H1 (cell line): ENCODE data around the gene TMEM151A.

Source experiments
- CBX5 ChIP-seq: fragments of 300-800, 300-1000 bp; sonication (generic); IDR thresholded peaks from 2 replicates; pipeline ENCODE4 v1.7.1; 2016; ENCODE audit warnings: antibody characterized with exemption, low read length, low read depth
- EZH2 ChIP-seq: fragments of 200-600 bp; sonication (generic); IDR thresholded peaks from 2 replicates; pipeline ENCODE4 v1.7.1; 2012; ENCODE audit warnings: low read depth, mild to moderate bottlenecking, moderate library complexity, low read length, inconsistent platforms; ENCODE audit not compliant: severe bottlenecking
- POLR2AphosphoS5 ChIP-seq: IDR thresholded peaks from 2 replicates; pipeline ENCODE4 v1.6.1; 2011; ENCODE audit warnings: low read depth, low read length
- RAD21 ChIP-seq, 2 experiments: IDR thresholded peaks in 1 of 2; conservative IDR thresholded peaks in 1 of 2; 2 replicates each; pipeline ENCODE4 v1.6.1; 2011; ENCODE audit warnings: low read depth in 2 of 2, low read length in 2 of 2, improper control_type of control experiment in 1 of 2, inconsistent platforms in 1 of 2, mild to moderate bottlenecking in 1 of 2, moderate library complexity in 1 of 2
- SIN3A ChIP-seq, 2 experiments: IDR thresholded peaks in 1 of 2; conservative IDR thresholded peaks in 1 of 2; 2 replicates each; pipeline ENCODE4 v1.6.1; 2011 to 2012; ENCODE audit warnings: low read length in 2 of 2, improper control_type of control experiment in 1 of 2, low read depth in 1 of 2, mild to moderate bottlenecking in 1 of 2
- SP1 ChIP-seq: IDR thresholded peaks from 2 replicates; pipeline ENCODE4 v1.6.1; 2011; ENCODE audit warnings: low read depth, low read length
- TAF1 ChIP-seq: IDR thresholded peaks from 2 replicates; pipeline ENCODE4 v1.6.1; 2011; ENCODE audit warnings: mild to moderate bottlenecking, low read depth, low read length
- YY1 ChIP-seq: IDR thresholded peaks from 2 replicates; pipeline ENCODE4 v1.6.1; 2011; ENCODE audit warnings: low read depth, mild to moderate bottlenecking, low read length
- ZNF274 ChIP-seq: IDR thresholded peaks from 2 replicates; pipeline ENCODE4 v1.7.0; 2012; ENCODE audit warnings: low read length, borderline replicate concordance; ENCODE audit errors: extremely low read depth
- TF ChIP-seq, protein P1 (sequence below), 3 experiments: IDR thresholded peaks; 1 replicate in 2 of 3; 2 replicates in 1 of 3; pipeline versions ENCODE4 v1.5.1 to v1.6.1; 2011; ENCODE audit warnings: low read length in 3 of 3, mild to moderate bottlenecking in 3 of 3, inconsistent platforms in 2 of 3, low read depth in 1 of 3, moderate library complexity in 1 of 3; ENCODE audit not compliant: insufficient read depth in 1 of 3; ENCODE audit errors: control extremely low read depth in 1 of 3
- TF ChIP-seq, protein P2 (sequence below): IDR thresholded peaks from 2 replicates; pipeline ENCODE4 v1.6.1; 2011; ENCODE audit warnings: low read length, improper control_type of control experiment
- TF ChIP-seq, protein P3 (sequence below): fragments of 300-600 bp; sonication (generic); IDR thresholded peaks from 2 replicates; pipeline ENCODE4 v1.7.1; 2012; ENCODE audit warnings: low read length, moderate library complexity, mild to moderate bottlenecking, inconsistent platforms; ENCODE audit not compliant: insufficient replicate concordance

DNA sequence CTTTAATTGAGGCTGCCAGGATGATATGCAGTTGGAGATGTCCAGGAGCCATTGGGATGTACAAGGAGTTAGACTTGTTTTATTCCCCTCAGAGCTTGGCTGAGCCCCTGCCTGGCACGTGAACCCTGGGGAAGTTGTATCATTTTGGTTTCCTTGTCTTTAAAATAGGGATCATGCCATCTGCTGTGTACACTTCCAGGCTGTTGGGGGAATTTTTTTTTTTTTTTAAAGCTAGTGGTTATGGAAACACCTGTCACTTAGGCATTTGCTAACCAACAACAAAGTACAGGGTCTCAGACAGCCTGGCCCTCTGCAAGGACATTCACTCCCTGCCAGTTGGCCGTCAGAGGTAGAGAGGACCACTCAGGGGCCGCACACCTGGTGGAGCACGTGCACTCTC, 31.7 kb upstream of the TMEM151A start:
- TF ChIP-seq TAF1: no peak
- TF ChIP-seq, protein P1, sequence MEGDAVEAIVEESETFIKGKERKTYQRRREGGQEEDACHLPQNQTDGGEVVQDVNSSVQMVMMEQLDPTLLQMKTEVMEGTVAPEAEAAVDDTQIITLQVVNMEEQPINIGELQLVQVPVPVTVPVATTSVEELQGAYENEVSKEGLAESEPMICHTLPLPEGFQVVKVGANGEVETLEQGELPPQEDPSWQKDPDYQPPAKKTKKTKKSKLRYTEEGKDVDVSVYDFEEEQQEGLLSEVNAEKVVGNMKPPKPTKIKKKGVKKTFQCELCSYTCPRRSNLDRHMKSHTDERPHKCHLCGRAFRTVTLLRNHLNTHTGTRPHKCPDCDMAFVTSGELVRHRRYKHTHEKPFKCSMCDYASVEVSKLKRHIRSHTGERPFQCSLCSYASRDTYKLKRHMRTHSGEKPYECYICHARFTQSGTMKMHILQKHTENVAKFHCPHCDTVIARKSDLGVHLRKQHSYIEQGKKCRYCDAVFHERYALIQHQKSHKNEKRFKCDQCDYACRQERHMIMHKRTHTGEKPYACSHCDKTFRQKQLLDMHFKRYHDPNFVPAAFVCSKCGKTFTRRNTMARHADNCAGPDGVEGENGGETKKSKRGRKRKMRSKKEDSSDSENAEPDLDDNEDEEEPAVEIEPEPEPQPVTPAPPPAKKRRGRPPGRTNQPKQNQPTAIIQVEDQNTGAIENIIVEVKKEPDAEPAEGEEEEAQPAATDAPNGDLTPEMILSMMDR (IDR thresholded peaks at IDR 0.05; ENCODE audit: control extremely low read depth in 1 of 3, insufficient read depth in 1 of 3, low read depth in 1 of 3, low read length in 3 of 3): no peak
- no peak for TF ChIP-seq POLR2AphosphoS5
- no peak for TF ChIP-seq EZH2
- TF ChIP-seq YY1: no peak
- TF ChIP-seq RAD21 (IDR thresholded peaks at IDR 0.05 in 1 of 2, conservative IDR thresholded peaks at IDR 0.05 in 1 of 2; ENCODE audit: low read depth in 2 of 2, low read length in 2 of 2): no peak
- TF ChIP-seq SP1: no peak
- TF ChIP-seq, protein P2, sequence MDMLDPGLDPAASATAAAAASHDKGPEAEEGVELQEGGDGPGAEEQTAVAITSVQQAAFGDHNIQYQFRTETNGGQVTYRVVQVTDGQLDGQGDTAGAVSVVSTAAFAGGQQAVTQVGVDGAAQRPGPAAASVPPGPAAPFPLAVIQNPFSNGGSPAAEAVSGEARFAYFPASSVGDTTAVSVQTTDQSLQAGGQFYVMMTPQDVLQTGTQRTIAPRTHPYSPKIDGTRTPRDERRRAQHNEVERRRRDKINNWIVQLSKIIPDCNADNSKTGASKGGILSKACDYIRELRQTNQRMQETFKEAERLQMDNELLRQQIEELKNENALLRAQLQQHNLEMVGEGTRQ: no peak
- TF ChIP-seq SIN3A (conservative IDR thresholded peaks at IDR 0.05 in 1 of 2, IDR thresholded peaks at IDR 0.05 in 1 of 2; ENCODE audit: low read depth in 1 of 2, low read length in 2 of 2): no peak
- TF ChIP-seq, protein P3, sequence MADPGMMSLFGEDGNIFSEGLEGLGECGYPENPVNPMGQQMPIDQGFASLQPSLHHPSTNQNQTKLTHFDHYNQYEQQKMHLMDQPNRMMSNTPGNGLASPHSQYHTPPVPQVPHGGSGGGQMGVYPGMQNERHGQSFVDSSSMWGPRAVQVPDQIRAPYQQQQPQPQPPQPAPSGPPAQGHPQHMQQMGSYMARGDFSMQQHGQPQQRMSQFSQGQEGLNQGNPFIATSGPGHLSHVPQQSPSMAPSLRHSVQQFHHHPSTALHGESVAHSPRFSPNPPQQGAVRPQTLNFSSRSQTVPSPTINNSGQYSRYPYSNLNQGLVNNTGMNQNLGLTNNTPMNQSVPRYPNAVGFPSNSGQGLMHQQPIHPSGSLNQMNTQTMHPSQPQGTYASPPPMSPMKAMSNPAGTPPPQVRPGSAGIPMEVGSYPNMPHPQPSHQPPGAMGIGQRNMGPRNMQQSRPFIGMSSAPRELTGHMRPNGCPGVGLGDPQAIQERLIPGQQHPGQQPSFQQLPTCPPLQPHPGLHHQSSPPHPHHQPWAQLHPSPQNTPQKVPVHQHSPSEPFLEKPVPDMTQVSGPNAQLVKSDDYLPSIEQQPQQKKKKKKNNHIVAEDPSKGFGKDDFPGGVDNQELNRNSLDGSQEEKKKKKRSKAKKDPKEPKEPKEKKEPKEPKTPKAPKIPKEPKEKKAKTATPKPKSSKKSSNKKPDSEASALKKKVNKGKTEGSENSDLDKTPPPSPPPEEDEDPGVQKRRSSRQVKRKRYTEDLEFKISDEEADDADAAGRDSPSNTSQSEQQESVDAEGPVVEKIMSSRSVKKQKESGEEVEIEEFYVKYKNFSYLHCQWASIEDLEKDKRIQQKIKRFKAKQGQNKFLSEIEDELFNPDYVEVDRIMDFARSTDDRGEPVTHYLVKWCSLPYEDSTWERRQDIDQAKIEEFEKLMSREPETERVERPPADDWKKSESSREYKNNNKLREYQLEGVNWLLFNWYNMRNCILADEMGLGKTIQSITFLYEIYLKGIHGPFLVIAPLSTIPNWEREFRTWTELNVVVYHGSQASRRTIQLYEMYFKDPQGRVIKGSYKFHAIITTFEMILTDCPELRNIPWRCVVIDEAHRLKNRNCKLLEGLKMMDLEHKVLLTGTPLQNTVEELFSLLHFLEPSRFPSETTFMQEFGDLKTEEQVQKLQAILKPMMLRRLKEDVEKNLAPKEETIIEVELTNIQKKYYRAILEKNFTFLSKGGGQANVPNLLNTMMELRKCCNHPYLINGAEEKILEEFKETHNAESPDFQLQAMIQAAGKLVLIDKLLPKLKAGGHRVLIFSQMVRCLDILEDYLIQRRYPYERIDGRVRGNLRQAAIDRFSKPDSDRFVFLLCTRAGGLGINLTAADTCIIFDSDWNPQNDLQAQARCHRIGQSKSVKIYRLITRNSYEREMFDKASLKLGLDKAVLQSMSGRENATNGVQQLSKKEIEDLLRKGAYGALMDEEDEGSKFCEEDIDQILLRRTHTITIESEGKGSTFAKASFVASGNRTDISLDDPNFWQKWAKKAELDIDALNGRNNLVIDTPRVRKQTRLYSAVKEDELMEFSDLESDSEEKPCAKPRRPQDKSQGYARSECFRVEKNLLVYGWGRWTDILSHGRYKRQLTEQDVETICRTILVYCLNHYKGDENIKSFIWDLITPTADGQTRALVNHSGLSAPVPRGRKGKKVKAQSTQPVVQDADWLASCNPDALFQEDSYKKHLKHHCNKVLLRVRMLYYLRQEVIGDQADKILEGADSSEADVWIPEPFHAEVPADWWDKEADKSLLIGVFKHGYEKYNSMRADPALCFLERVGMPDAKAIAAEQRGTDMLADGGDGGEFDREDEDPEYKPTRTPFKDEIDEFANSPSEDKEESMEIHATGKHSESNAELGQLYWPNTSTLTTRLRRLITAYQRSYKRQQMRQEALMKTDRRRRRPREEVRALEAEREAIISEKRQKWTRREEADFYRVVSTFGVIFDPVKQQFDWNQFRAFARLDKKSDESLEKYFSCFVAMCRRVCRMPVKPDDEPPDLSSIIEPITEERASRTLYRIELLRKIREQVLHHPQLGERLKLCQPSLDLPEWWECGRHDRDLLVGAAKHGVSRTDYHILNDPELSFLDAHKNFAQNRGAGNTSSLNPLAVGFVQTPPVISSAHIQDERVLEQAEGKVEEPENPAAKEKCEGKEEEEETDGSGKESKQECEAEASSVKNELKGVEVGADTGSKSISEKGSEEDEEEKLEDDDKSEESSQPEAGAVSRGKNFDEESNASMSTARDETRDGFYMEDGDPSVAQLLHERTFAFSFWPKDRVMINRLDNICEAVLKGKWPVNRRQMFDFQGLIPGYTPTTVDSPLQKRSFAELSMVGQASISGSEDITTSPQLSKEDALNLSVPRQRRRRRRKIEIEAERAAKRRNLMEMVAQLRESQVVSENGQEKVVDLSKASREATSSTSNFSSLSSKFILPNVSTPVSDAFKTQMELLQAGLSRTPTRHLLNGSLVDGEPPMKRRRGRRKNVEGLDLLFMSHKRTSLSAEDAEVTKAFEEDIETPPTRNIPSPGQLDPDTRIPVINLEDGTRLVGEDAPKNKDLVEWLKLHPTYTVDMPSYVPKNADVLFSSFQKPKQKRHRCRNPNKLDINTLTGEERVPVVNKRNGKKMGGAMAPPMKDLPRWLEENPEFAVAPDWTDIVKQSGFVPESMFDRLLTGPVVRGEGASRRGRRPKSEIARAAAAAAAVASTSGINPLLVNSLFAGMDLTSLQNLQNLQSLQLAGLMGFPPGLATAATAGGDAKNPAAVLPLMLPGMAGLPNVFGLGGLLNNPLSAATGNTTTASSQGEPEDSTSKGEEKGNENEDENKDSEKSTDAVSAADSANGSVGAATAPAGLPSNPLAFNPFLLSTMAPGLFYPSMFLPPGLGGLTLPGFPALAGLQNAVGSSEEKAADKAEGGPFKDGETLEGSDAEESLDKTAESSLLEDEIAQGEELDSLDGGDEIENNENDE: no peak
- TF ChIP-seq ZNF274: no peak
- TF ChIP-seq CBX5: no peak
